SU-DHL-6 (cell line): Measurements from ENCODE around the gene UTP11.

Source experiments
- H2AFZ ChIP-seq: fragments of 200-600 bp; sonication (generic); 2 replicates; pipeline ENCODE4 v1.6.1; 2014; ENCODE audit warnings: low read depth, mild to moderate bottlenecking, moderate library complexity, mixed read lengths, antibody characterized with exemption, low read length; ENCODE audit not compliant: severe bottlenecking
- H3F3A ChIP-seq: fragments of 200-600 bp; shearing (Covaris generic); 2 replicates; pipeline ENCODE4 v1.6.0; 2016; ENCODE audit warnings: antibody characterized with exemption, mild to moderate bottlenecking; ENCODE audit not compliant: insufficient read depth
- H3K27ac ChIP-seq: fragments of 200-600 bp; sonication (generic); 2 replicates; pipeline ENCODE4 v1.5.1; 2016; ENCODE audit warnings: low read depth, mild to moderate bottlenecking, low read length, moderate library complexity, mixed read lengths
- H3K27me3 ChIP-seq: fragments of 200-600 bp; sonication (generic), shearing (Covaris generic); 2 replicates; pipeline ENCODE4 v1.6.0; 2014; ENCODE audit warnings: mild to moderate bottlenecking, low read length
- H3K36me3 ChIP-seq: fragments of 200-600 bp; sonication (generic); 2 replicates; pipeline ENCODE4 v1.6.1; 2014; ENCODE audit warnings: mild to moderate bottlenecking, low read length, mixed read lengths
- H3K4me2 ChIP-seq: fragments of 300-600, 200-600 bp; shearing (Covaris generic), sonication (generic); 2 replicates; pipeline ENCODE4 v1.6.0; 2014; ENCODE audit warnings: low read length, low read depth, mild to moderate bottlenecking; ENCODE audit not compliant: poor library complexity, severe bottlenecking
- H3K4me3 ChIP-seq: fragments of 200-600 bp; sonication (generic); 2 replicates; pipeline ENCODE4 v1.5.1; 2014; ENCODE audit warnings: antibody characterized with exemption, low read length, mild to moderate bottlenecking, mixed read lengths; ENCODE audit not compliant: insufficient read depth, poor library complexity, severe bottlenecking
- H3K79me2 ChIP-seq: fragments of 200-600 bp; sonication (generic); 2 replicates; pipeline ENCODE4 v1.6.1; 2014; ENCODE audit warnings: mild to moderate bottlenecking, low read length, moderate library complexity; ENCODE audit not compliant: insufficient read depth
- H3K9ac ChIP-seq: fragments of 200-600 bp; sonication (generic); 2 replicates; pipeline ENCODE4 v1.7.0; 2014; ENCODE audit warnings: mild to moderate bottlenecking, low read length
- H3K9me2 ChIP-seq: fragments of 200-600 bp; sonication (generic); replicated peaks from 2 replicates; pipeline ENCODE4 v1.6.1; 2014; ENCODE audit warnings: low read length; ENCODE audit not compliant: insufficient read depth
- H3K9me3 ChIP-seq: fragments of 200-600 bp; sonication (generic); 2 replicates; pipeline ENCODE4 v1.6.1; 2014; ENCODE audit warnings: low read length, mixed read lengths; ENCODE audit not compliant: insufficient read depth
- H4K20me1 ChIP-seq: fragments of 200-600 bp; sonication (generic); 2 replicates; pipeline ENCODE4 v1.6.1; 2014; ENCODE audit warnings: low read depth, mild to moderate bottlenecking, antibody characterized with exemption, low read length, moderate library complexity, mixed read lengths
- CTCF ChIP-seq: fragments of 200-600 bp; sonication (generic); IDR thresholded peaks from one replicate; pipeline ENCODE4 v1.5.1; 2017; ENCODE audit warnings: antibody characterized with exemption, mild to moderate bottlenecking, low read length, moderate library complexity; ENCODE audit not compliant: insufficient read depth, poor library complexity, severe bottlenecking
- EZH2phosphoT487 ChIP-seq: fragments of 200-600 bp; sonication (generic), shearing (Covaris generic); conservative IDR thresholded peaks from 2 replicates; pipeline ENCODE4 v1.6.1; 2018; ENCODE audit warnings: mild to moderate bottlenecking, antibody characterized with exemption, low read length, moderate library complexity, mixed read lengths

Gene UTP11

DNA sequence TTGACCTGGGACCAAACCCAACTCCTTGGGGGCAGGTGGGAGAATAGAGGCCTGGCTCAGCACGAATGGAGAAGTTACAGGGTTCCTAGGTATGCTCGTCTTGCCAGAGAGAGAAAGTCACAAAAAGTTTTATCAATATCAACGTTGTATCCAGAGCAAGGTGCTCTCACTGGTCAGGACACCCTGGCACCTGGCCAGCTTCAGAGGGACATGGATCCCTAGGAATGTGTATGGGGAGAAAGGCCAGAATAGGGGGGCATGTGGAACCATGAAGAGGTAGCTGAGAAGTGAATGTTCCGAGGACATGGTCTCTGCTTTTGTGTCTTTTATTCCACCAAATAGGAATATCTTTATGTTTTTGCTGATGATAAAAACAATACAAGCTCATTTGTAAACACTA is 43.4 kb downstream of the UTP11 start:
- TF ChIP-seq CTCF (no peak), EZH2phosphoT487 (no peak)
- no peaks in the 10 kb centered on the region for H3K36me3 ChIP-seq
- H3F3A ChIP-seq = no peaks in the 10 kb centered on the region
- no peak overlapping the region for H3K4me2 ChIP-seq
- H2AFZ ChIP-seq = no peak overlapping the region
- no peaks in the 10 kb centered on the region for H4K20me1 ChIP-seq
- H3K27ac ChIP-seq = no peak overlapping the region
- H3K9me3 ChIP-seq = no peaks in the 10 kb centered on the region
- no peaks in the 10 kb centered on the region for H3K79me2 ChIP-seq
- H3K27me3 ChIP-seq = no peaks in the 10 kb centered on the region
- no peak overlapping the region for H3K9ac ChIP-seq
- no peak overlapping the region for H3K4me3 ChIP-seq
- no peaks in the 10 kb centered on the region for H3K9me2 ChIP-seq

DNA sequence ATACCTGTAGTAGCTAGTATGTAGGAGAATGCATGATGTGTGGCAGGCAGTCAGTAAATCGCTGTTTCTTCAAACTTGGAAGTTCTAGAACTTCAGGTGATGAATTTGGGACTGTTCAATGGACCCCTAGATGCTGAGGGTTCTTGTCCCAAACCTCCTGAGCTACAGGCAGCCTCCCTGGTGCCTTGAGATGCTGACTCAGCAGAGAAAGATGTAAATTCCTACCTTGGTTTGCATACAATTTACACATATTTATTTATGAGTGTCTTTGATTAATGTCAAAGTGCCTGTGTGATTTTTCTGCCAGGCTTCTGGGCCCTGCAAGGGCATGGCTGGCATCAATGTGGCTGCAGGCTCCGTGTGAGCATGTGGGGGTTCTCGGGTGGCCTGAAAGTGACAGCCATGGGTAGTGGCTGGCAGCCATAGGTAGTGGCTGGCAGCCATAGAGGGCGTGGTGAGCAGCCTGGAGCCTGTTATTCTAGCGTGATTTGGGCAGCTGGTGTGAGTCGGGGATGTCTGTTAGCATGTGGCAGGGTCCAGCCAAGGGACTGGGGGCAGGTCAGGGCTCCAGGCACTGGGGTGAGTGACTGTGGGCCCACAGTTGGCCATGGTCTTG is 47.2 kb downstream of the UTP11 start:
- no peaks in the 10 kb centered on the region for H3K9me2 ChIP-seq
- H3K36me3 ChIP-seq = no peaks in the 10 kb centered on the region
- no peak overlapping the region for H3K9ac ChIP-seq
- no peaks in the 10 kb centered on the region for H3K27me3 ChIP-seq
- H3K27ac ChIP-seq = no peak overlapping the region
- no peak for TF ChIP-seq CTCF
- TF ChIP-seq EZH2phosphoT487 = no peak
- H3K79me2 ChIP-seq = no peaks in the 10 kb centered on the region
- no peak overlapping the region for H2AFZ ChIP-seq
- no peaks in the 10 kb centered on the region for H4K20me1 ChIP-seq
- H3F3A ChIP-seq = no peaks in the 10 kb centered on the region
- H3K4me2 ChIP-seq = no peak overlapping the region
- H3K4me3 ChIP-seq = no peak overlapping the region
- H3K9me3 ChIP-seq = no peaks in the 10 kb centered on the region

GRCh38 chr1:38060498-38060897 is 48.0 kb downstream of the UTP11 start:
- no peak overlapping the region for H3K9ac ChIP-seq
- no peak overlapping the region for H3K27ac ChIP-seq
- TF ChIP-seq EZH2phosphoT487 (no peak), CTCF (no peak)
- H3K36me3 ChIP-seq = no peaks in the 10 kb centered on the region
- no peaks in the 10 kb centered on the region for H4K20me1 ChIP-seq
- H3K27me3 ChIP-seq = no peaks in the 10 kb centered on the region
- no peak overlapping the region for H3K4me3 ChIP-seq
- no peaks in the 10 kb centered on the region for H3K9me3 ChIP-seq
- no peaks in the 10 kb centered on the region for H3K79me2 ChIP-seq
- H3K9me2 ChIP-seq = no peaks in the 10 kb centered on the region
- H3F3A ChIP-seq = no peaks in the 10 kb centered on the region
- no peak overlapping the region for H2AFZ ChIP-seq
- H3K4me2 ChIP-seq = no peak overlapping the region
